RPMI7951 (cell line): ENCODE data around the gene TLE1. TPM values are rescaled to one million over a fixed set of nuclear protein-coding genes. Genes with fewer than 3 reads are reported as not detected.
A peak's percentile ranks its signal among the peaks of the same experiment; 100 is the strongest.
"Not testable (repeated sequence)": the region's sequence is repeated elsewhere in the genome, so short reads cannot be mapped to it uniquely, and the experiment has no call there.

Experiments
- DNase-seq: peaks from one replicate; pipeline ENCODE4 v3.0.0-alpha.2; 2012; ENCODE audit warnings: low read depth
- total RNA-seq: library from RNA; depleted of rRNA; stranded (reverse); fragments of >200 nt; shearing (Covaris generic); gene quantifications from 2 replicates; pipeline ENCODE4 v1.2.3, GENCODE V29; 2014

Gene TLE1
- total RNA-seq, 1 experiment from 2014 or later, result 19.2 TPM

- DNase-seq, result no peak
These were observed 66.7 kb downstream of the TLE1 start for GRCh38 chr9:81622471-81623255.

GRCh38 chr9:81621785-81622259, 67.5 kb downstream of the TLE1 start:
- DNase-seq, result no peak

GRCh38 chr9:81621118-81621517, 68.2 kb downstream of the TLE1 start:
- DNase-seq, result peak; percentile 52

DNA sequence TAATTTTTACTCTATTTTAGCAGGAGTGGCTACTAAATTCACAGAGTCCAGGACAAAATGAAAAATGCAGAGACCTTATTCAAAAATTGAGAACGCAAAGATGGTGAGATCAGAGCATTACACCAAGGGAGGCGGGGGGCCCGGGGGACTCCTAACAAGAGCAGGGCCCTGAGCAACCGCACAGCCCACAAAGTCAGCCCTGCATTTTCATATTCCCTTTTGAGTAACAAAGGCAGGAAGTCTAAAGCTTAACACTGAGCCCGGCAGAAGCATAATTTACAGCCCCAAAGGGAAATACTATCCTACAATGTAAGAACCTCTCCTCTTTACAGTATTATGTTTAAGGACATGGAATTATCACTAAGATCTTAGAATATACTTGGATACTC, 69.4 kb downstream of the TLE1 start:
- peak; percentile 60 for DNase-seq

DNA sequence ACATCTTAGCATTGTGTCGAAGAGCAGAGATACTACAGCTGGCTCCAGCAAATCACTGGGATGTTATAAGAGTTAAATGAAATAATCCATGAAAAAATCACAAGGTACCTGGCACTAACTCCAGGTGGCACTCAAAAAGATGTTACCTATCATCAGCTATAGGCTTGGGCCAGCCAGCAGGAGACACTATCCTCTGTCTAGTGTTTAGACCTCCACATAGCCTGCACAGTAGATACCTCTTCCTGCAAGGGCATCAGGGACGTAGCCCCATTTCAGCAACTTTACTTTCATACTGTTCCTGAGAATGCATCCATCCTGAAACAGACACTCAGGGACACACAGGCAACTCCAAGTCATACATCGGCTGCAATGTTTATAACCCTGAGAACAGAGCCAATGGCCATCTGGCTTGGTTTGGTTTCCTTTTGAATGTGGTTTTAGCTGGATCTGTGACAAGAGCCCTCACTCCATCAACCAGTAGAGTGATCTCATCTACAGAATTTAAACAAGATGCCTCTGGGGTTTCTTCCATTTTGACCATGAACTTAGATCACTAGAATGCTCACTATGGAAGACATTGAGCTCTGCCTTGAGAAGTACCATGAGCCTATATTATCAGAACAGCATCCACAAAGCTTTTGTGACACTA, 69.9 kb downstream of the TLE1 start:
- peak; percentile 95 for DNase-seq

DNA sequence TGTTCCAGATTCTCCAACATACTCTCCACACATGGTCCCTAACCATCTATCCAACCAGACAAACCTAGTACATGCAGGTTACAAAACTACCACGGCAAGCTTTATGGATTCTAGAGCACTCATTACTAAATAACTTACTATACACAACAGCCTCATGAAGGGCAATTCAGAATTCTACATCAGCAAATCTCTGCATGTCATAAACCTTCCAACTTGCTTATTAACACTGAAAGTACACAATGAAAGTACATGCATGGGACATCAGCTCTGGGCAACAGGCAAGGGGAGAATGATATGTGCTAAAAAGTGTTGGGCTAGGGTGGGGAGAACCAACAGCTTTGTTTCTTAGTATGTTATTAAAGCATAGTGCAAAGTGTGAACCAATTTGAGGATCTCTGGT, 70.4 kb downstream of the TLE1 start:
- DNase-seq, result no peak

DNA sequence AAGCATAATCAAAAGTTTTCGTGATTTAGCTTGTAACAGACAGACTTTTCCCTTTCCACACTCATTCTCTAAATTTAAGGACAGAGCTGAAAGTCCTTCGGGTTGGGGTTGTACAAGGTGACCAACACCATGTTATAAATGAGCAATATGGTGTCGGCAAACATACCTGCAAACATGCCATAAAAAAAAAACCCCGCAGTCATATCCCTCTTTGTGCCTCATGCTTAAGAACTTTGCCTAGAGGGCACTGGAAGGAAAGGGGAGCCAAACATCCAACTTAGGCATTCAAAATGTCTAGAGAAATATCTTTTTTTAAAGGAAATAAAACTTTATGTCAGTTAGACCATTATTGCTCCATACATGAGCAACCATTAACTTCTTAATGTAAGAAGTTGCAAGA, 73.2 kb downstream of the TLE1 start:
- no peak for DNase-seq

GRCh38 chr9:81614335-81614734, 75.0 kb downstream of the TLE1 start:
- DNase-seq, result no peak

GRCh38 chr9:81613002-81613812, 76.1 kb downstream of the TLE1 start:
- peak; percentile 77 for DNase-seq

DNA sequence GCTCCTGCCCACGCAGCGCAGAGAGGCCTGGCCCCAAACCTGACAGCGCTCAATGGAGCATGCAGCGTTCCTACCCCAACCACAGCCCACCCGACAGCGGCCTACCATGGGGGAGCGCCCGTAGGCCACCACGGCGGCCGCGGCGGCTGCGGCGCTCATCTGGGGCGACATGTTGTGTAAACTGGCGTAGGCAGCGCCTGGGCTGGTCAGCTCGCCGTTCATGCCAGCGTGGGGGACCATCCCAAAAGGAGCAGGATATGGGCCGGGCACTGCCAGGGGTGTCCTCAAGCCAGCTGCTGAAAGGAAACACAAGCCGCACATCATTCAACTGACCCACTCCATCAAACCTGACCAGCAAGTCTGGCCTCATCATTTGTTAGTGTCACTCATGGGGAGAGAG, 77.7 kb downstream of the TLE1 start:
- DNase-seq, result no peak

GRCh38 chr9:81610740-81611107, 78.6 kb downstream of the TLE1 start:
- DNase-seq, result no peak

DNA sequence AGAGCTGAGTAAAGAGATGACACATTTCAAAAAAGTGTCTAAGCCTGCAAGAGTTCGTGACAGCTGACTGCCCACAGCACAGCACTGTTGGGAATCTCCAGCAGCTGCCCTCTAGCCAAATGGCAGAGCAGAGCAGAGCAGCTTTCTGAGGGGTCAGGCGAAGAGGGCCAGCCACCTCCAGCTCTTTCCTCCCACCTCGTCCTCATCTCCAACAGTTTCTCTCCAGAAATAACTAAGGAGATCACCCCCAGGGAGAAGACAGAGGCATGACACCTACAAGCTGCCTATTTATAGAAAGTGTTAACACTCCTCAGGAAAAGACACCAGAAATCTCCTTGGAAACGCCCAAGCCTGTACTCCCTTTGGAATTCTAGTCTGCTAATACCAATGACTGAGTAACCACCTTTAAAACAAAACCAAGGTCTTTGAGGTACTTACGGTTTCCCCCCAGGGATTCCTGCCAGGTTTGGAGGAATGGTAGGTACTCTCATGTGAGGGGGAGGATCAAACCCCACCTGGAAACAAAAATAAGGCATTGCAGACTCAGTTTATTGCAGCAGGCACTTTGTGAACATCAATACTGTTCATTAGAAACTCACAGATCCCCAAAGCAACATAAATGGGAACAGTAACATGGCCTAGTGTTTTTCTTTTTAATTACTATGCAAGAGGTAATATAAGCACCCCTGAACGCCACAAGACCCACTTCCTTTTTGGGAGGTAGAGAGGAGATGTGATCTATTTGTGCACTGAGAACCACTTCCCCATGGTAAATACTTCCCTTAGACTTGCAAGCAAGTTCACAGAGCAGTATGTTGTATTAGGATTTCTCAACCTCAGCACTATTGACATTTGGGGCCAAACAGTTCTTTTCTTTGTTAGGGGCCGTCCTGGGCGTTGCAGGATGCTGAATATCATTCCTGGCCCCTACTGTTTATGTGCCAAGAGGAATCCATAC, 79.3 kb downstream of the TLE1 start:
- DNase-seq, result peak; percentile 77

DNA sequence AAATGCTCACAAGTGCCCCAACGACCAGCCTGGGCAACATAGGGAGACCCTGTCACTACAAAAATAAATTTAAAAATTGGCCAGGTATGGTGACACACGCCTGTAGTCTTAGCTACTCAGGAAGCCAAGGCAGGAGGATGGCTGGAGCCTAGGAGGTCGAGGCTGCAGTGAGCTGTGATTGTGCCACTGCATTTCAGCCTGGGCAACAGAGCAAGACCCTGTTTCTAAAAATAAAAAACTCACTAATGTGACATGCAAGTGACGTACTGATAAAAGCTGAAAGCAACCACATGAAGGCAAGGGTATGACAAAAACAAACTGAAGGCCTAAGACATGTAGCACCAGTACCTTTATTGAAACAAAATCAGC, 81.1 kb downstream of the TLE1 start:
- DNase-seq, result no peak

GRCh38 chr9:81607593-81608288, 81.6 kb downstream of the TLE1 start:
- no peak for DNase-seq

DNA sequence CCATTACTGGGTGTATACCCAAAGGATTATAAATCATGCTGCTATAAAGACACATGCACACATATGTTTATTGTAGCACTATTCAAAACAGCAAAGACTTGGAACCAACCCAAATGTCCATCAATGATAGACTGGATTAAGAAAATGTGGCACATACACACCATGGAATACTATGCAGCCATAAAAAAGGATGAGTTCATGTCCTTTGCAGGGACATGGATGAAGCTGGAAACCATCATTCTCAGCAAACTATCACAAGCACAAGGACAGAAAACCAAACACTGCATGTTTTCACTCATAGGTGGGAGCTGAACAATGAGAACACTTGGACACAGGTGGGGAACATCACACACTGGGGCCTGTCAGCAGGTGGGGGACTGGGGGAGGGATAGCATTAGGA, 83.1 kb downstream of the TLE1 start:
- DNase-seq, result not testable (repeated sequence)

DNA sequence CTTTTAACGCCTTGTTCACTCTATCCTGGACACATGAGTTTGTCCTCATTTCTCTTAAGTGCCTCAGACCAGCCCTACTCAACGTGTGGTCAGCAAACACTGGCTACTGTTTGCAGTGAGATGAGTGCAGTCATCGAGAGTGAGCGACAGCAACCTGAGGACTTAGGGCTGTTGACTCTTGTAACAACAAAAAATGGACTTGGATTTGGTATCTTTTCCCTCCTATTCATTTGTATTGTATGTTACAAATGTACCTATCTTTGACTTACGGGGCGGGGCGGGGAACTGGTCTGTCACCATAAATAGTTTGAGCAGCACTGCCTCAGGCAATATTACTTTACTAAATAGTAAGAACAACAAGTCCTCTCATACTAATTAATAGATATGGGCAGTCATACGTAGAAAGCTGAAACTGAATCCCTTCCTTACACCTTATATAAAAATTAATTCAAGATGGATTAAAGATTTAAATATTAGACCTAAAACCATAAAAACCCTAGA, 84.1 kb downstream of the TLE1 start:
- DNase-seq, result no peak

DNA sequence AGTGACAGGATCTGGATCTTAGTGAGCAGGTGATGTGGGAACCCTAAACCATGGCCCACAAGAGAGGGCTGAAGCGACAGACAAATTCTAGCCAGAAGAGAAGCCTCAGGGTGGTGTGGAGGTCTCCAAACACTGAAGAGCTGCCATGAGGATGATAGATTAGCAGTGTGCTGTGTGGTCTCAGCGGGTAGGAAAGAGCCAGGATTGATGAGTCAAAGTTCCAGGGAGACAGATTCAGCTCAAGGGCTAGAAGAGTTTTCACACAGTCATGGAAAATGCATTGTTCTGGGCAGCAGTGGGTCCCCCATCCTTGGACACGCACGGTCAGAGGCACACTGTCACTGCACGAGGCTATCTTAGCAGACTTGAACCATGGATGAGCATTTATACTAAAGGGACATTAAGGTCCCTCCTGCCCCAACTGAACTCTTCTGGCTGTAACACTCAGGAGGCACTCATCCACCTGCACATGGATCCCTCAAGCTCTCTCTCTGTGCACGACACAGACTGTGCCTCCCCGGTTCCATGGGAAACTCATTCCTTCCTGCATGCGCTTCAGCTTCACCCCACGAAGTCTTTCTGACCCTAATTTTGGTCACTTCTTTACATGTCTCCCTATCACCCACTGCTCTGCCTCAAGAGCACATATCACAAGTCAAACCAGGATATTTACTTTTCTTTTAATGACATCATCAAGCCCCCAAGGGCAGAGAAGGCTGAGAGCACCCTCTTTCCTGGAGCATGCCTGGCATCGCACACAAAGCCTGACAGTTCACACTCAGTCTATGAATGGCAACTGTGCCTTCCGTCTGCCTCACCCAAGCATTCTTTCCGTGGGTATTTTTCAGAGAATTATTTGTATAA, 84.8 kb downstream of the TLE1 start:
- DNase-seq, result peak; percentile 60

DNA sequence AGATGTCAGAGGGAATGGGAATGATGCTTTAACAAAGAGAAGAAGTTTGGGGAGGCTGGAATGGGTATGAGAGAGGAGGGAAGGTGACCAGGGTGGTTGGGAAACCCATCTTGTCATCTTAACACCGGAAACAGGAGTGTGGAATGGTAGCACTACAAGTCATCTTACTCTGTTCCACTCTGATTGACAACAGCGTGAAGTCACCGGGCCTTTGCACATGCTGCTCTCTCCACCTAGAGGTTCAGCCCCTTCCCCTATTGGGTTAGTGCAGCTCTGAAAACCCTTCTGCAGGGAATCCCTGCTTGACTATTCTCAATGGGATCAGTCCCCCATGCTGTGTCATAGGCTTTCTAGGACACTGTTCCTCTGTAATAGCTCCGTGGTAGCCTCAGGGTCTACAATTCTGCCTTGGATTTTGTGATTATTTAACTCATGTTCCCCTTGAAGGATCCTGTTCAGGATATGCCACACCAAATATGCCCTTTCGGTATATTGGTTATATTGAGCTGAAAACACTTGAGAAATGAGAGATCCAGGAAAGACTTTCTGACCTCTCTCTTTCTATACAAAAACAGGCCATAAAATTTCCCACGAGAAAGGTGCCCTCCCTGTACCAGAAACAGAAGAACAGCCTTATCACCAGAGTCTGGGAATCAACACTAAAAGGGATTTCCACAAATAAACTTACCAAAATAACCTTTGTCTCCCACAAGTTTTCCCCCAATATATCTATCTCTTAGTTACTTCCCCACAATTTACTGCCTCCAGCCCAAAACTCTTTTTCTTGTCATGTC, 86.3 kb downstream of the TLE1 start:
- no peak for DNase-seq
